GM19035 (cell line): ENCODE measurements around the gene IQCH.

Source experiments
- ATAC-seq: cut with Tn5 transposase; IDR thresholded peaks from one replicate; pipeline ENCODE4 v1.9.1; 2021; ENCODE audit not compliant: unreplicated experiment

IQCH gene

GRCh38 chr15:67481680-67482079, 227.1 kb downstream of the IQCH start:
- ATAC-seq, result no peak

- no peak for ATAC-seq
Measured at GRCh38 chr15:67495585-67495984, 241.0 kb downstream of the IQCH start.

- ATAC-seq, result no peak
Measured at GRCh38 chr15:67501177-67501835, 246.7 kb downstream of the IQCH start.

DNA sequence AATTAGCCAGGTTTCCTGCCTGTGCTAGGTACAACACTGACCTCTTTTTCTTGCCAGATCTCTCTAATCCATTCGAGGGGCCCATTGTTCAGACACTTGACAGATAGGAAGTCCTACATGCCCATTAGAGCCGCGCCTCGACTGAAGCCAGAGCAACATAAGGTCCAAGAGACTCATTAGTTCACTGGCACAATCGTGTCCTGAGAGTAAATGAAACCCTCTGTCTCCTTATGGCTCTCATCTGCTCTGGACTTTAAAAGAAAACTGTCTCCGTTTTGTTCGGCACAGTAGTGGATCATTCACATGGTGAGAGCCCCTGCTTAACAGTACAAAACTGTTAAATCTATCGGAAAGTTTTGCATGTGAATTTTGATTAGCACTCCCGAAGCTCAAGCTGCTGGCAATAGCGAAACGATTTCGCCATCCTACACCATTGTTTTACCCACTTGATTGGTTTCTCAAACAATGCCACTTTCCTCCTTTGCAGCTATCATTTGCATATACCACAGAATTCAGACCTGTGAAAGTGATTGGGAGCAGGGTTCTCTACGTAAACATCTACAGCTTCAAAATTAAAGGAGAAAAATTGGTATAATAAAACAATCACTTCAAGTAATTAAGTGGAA, 247.4 kb downstream of the IQCH start:
- ATAC-seq, result no peak

DNA sequence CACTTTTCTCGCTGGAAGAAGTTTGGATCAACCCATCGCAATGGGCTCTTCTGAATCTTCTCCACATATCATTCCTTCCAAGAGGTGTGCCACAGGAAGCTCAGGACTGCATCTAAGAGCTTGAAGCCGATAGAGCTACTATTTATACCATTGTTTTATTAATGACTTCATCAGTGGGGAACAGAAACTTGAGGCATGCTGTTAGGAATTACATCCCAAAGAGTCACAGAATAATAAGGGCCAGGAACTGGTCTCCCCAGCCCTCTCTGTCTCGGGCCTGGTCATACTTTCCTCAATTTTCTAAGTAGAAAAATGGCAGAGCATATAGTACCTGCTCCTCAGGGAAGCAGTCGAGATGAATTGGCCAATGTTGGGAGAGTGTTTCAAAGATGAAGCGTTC, 249.5 kb downstream of the IQCH start:
- no peak for ATAC-seq

GRCh38 chr15:67504796-67505195, 250.2 kb downstream of the IQCH start:
- ATAC-seq, result no peak

- no peak for ATAC-seq
Measured at GRCh38 chr15:67505675-67506572, 251.3 kb downstream of the IQCH start.

DNA sequence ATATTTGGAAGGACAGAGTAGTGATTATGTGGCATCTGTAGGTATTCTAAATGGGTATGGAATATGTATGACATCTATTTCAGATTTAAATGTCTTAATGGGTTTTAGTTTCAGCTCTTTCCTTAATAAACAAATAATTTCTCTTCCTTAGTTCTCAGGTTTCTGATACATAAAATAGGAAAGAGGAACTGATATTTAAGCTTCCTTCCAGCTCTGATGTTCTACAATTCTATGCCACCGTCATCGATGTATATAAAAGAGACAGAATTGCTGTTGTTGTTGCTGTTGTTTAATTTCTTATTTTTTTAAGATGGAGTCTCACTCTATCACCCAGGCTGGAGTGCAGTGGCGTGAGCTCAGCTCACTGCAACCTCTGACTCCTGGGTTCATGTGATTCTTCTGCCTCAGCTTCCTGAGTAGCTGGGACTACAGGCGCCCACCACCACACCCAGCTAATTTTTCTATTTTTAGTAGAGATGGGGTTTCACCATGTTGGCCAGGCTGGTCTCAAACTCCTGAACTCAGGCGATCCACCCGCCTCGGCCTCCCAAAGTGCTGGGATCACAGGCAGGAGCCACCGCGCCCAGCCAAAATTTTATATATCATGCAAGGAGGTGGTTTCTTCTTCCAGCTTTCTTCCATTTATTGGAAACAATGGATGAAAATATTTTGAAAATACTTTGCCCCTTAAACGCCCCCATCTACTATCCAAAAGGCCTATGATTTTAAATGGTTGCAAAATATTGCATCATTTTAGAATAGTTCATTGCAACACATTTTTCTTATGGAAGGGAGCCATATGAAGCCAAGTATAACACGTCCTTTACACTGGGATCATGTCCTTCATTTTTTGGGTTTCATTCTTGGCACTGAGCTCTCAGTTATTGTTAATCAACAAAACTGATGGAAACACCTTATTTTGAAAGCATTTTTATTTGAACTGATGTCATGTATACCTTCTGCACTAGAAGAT, 252.5 kb downstream of the IQCH start:
- no peak for ATAC-seq

GRCh38 chr15:67508407-67508806, 253.8 kb downstream of the IQCH start:
- ATAC-seq, result no peak

GRCh38 chr15:67509918-67510317, 255.3 kb downstream of the IQCH start:
- no peak for ATAC-seq

- no peak for ATAC-seq
Measured at GRCh38 chr15:67510597-67511190, 256.1 kb downstream of the IQCH start.

DNA sequence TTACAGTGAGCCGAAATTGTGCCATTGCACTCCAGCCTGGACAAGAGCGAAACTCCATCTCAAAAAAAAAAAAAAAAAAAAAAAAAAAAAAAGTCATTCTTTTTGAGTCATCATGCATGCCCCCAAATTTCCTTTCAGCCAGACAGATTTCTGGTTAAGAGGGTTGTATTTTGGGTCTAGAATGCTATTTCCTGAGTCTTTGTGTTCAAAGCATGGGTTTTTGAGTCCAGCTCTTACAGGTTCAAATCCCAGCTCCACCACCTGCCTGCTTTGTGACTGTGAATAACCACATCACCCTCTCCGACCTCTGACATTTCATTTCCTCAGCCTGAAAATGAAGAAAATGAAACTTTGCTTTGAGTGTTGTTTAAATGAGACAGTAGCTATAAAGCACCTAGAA, 257.0 kb downstream of the IQCH start:
- no peak for ATAC-seq

GRCh38 chr15:67512140-67512539, 257.6 kb downstream of the IQCH start:
- no peak for ATAC-seq

GRCh38 chr15:67512933-67513714, 258.5 kb downstream of the IQCH start:
- no peak for ATAC-seq

GRCh38 chr15:67515090-67515489, 260.5 kb downstream of the IQCH start:
- ATAC-seq, result no peak

- ATAC-seq, result no peak
Measured at GRCh38 chr15:67515557-67515956, 261.0 kb downstream of the IQCH start.

DNA sequence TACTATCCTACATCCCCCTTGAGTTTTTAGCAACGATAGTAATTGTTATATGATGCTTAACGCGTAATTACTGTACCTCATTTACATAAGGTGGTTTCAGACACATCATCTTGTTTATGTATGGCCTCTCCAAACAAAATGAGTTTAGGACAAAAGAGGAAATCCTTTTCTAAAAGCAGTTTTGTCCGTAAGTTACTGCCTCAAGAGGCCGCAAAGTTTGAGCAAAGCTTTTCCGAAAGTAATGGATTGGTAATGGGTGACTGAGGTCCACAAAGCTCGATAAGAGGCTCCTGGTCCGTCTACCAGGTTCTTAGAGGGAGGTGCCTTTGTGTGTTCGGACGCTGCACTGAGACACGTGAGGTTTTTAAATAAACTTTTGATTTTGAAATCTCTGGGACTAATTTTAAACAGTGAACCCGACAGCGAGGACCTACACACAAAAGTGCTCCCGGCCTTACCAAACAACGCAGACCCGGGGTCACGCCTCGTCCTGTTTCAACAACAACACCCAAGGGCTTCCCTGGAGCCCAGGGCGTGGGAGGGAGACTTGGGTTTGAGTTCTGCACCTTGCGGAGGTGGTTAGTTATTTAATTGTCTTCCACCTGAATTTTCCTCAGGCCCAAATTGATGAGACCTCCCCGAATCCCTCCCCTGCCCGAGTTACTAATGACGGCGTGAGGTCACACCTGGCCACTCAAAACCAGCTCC, 265.9 kb downstream of the IQCH start:
- no peak for ATAC-seq

- ATAC-seq, result peak; percentile 80
Measured at GRCh38 chr15:67521029-67521782, 266.6 kb downstream of the IQCH start, which contains the start of gene C15orf61. C15orf61 (plus strand) TSS chr15:67521131; CDS start chr15:67521249, 118 bp downstream.
